ENCODE data around the gene CWC27. TPM values are rescaled to one million over a fixed set of nuclear protein-coding genes. Genes with fewer than 3 reads are reported as not detected.

The CWC27 gene
- total RNA-seq, 6 donors from 2014 or later: 8.0 to 21.2 (median 14.6) TPM

DNA sequence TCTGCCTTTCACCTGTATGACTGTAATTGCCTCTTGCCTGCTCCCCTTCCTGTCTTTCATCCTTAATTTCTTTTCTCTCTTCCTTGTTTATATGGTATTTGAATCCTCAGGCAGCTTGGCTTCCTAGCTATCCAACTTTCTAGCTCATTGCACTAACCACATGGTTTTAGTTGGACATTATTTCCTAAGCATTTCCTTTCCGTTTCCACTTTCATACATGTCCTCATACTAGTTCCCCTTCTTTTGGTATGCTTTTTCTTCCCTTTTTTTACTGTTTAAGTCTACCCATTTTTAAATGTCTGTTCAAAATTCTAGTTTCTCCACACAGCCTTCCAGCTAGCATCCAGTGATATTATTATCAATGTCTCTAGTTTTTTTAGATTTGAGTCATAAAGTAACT is 6.6 kb downstream of the CWC27 start:
- H3K27ac ChIP-seq: no peak overlapping the region
- H3K27me3 ChIP-seq: no peaks in the 10 kb centered on the region
- peak in 1 of 2 donors; percentile 56 for ATAC-seq (ENCODE audit: low FRiP score in 2 of 2)
- no peaks in the 10 kb centered on the region for H3K9me3 ChIP-seq
- H3K36me3 ChIP-seq: peaks cover 0 to 8% (median 0%) of the 10 kb centered on the region in 4 donors
- peaks cover 2 to 7% (median 2%) of the 10 kb centered on the region in 4 donors for H3K4me1 ChIP-seq
- no peak for DNase-seq
- 62 to 65% methylated on average over 1 of the region's 1 CpG for WGBS, 2 donors
- TF ChIP-seq EP300 (IDR thresholded peaks at IDR 0.05) (no peak), POLR2A (IDR thresholded peaks at IDR 0.05) (no peak), POLR2AphosphoS5 (IDR thresholded peaks at IDR 0.05) (no peak)
- TF ChIP-seq, protein P1, sequence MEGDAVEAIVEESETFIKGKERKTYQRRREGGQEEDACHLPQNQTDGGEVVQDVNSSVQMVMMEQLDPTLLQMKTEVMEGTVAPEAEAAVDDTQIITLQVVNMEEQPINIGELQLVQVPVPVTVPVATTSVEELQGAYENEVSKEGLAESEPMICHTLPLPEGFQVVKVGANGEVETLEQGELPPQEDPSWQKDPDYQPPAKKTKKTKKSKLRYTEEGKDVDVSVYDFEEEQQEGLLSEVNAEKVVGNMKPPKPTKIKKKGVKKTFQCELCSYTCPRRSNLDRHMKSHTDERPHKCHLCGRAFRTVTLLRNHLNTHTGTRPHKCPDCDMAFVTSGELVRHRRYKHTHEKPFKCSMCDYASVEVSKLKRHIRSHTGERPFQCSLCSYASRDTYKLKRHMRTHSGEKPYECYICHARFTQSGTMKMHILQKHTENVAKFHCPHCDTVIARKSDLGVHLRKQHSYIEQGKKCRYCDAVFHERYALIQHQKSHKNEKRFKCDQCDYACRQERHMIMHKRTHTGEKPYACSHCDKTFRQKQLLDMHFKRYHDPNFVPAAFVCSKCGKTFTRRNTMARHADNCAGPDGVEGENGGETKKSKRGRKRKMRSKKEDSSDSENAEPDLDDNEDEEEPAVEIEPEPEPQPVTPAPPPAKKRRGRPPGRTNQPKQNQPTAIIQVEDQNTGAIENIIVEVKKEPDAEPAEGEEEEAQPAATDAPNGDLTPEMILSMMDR (IDR thresholded peaks at IDR 0.05): no peak
- H3K4me3 ChIP-seq: no peak overlapping the region

DNA sequence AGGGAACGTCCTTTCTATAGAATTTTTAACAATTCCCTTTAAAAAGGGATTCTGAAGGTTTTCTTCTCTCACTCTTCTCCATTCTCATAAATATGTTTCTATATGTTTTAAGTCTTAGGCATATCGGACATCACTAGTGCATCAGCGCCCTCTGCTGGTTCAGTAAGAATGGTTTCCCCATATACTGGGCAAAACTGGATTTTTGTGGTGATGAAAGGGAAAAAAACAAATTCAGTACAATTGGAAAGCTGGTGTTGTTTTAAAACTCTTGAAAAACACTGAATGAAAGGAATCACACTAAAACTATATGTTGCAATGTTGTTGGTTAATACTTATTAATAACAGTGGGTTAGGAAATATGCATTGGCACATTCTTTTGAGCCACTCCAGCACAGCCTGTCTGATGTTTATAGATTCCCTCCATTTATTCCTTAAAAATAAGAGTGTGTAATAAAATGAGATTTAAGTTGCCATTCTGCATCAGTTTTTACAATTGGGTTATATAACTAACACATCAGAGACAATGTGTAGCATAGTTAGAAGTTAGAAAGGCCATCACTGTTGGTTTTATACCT is 15.8 kb downstream of the CWC27 start:
- Histone ChIP-seq H3K27ac (no peak overlapping the region), H3K4me3 (no peak overlapping the region), H3K4me1 (no peaks in the 10 kb centered on the region), H3K9me3 (no peaks in the 10 kb centered on the region), H3K36me3 (peaks cover 0 to 22% (median 0%) of the 10 kb centered on the region in 4 donors), H3K27me3 (no peaks in the 10 kb centered on the region)
- WGBS, 2 donors: 4 to 5% methylated on average over 3 of the region's 3 CpGs
- TF ChIP-seq, protein P1 (IDR thresholded peaks at IDR 0.05): peak; percentile 56 to 83 (median 74)
- TF ChIP-seq EP300 (IDR thresholded peaks at IDR 0.05): no peak
- TF ChIP-seq POLR2AphosphoS5 (IDR thresholded peaks at IDR 0.05): no peak
- TF ChIP-seq POLR2A (IDR thresholded peaks at IDR 0.05): no peak
- ATAC-seq (ENCODE audit: low FRiP score in 2 of 2): peak in 1 of 2 donors; percentile 83
- peak in 1 of 2 donors; percentile 74 for DNase-seq

DNA sequence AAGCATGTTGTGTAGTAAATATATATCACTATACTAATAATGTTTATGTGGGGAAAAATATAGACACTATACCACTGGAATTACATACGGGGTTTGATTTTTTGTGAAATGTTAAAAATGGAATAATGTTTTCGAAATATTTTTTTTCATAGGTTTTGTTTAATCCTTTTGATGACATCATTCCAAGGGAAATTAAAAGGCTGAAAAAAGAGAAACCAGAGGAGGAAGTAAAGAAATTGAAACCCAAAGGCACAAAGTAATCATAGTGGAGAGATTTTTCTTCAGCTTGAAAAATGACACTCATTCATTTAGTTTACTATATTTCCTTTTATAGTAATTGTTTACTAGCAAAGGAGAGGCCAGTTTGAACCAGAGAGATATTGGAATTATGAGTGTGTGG is 17.6 kb downstream of the CWC27 start:
- Histone ChIP-seq H3K36me3 (peaks cover 0 to 27% (median 0%) of the 10 kb centered on the region in 4 donors), H3K4me1 (no peaks in the 10 kb centered on the region), H3K4me3 (no peak overlapping the region), H3K27ac (no peak overlapping the region), H3K27me3 (no peaks in the 10 kb centered on the region), H3K9me3 (no peaks in the 10 kb centered on the region)
- no peak for DNase-seq
- WGBS, 2 donors: 85 to 90% methylated on average over 2 of the region's 2 CpGs
- TF ChIP-seq, protein P1 (IDR thresholded peaks at IDR 0.05): no peak
- ATAC-seq (ENCODE audit: low FRiP score in 2 of 2): no peak

DNA sequence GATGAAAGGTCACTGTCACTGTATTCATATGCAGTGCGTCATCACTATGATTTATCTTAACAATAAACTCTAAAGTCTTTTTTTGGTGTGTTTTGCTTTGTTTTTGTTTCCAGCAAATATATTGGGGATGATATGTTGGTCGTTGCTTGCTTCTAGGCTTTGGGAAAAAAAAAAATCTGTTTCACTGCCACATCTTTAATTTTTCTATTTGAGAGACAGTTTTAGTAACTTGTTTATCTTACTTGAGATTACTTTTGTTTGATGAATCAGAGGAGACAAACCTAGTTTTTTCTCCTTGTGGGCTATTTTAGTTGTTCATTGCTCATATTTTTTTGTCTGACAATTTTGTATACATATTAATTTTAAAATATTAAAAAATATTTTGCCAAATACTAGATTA is 19.4 kb downstream of the CWC27 start:
- 74 to 88% methylated on average over 2 of the region's 2 CpGs for WGBS, 2 donors
- Histone ChIP-seq H3K27me3 (no peaks in the 10 kb centered on the region), H3K27ac (no peak overlapping the region), H3K36me3 (peaks cover 0 to 22% (median 0%) of the 10 kb centered on the region in 4 donors), H3K4me3 (no peak overlapping the region), H3K9me3 (no peaks in the 10 kb centered on the region), H3K4me1 (no peaks in the 10 kb centered on the region)
- no peak for TF ChIP-seq EP300 (IDR thresholded peaks at IDR 0.05)
- TF ChIP-seq POLR2A (IDR thresholded peaks at IDR 0.05): no peak
- TF ChIP-seq, protein P1 (IDR thresholded peaks at IDR 0.05): no peak
- TF ChIP-seq POLR2AphosphoS5 (IDR thresholded peaks at IDR 0.05): no peak
- ATAC-seq (ENCODE audit: low FRiP score in 2 of 2) (no peak), DNase-seq (no peak)

DNA sequence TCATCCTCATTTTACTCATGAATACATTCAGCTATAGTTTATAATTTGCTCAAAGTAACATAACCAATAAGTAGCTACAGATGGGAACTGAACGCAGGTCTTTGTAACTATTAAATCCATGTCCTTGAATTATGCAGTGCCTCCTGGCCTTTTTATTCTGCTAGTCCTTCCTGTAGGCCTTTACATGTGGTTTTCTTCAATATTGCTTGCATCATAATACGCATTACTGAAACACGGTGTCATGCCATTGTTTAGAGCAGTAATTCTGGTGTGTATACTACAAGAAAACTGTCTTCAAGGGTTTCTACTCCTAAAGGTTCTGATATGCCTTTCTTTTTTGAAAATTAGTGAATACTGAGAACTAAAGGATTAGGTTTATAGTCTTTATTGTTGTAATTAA is 20.7 kb downstream of the CWC27 start:
- ATAC-seq (ENCODE audit: low FRiP score in 2 of 2) (no peak), DNase-seq (no peak)
- 81 to 86% methylated on average over 3 of the region's 3 CpGs for WGBS, 2 donors
- no peak for TF ChIP-seq EP300 (IDR thresholded peaks at IDR 0.05)
- TF ChIP-seq, protein P1 (IDR thresholded peaks at IDR 0.05): no peak
- TF ChIP-seq POLR2A (IDR thresholded peaks at IDR 0.05): no peak
- no peak for TF ChIP-seq POLR2AphosphoS5 (IDR thresholded peaks at IDR 0.05)
- Histone ChIP-seq H3K4me1 (no peaks in the 10 kb centered on the region), H3K9me3 (no peaks in the 10 kb centered on the region), H3K36me3 (peaks cover 0 to 22% (median 0%) of the 10 kb centered on the region in 4 donors), H3K27me3 (no peaks in the 10 kb centered on the region), H3K4me3 (no peak overlapping the region), H3K27ac (no peak overlapping the region)

All from upper lobe of left lung (tissue), 6 donors.